Measurements from ENCODE around the gene PAPOLG. TPM values are rescaled to one million over a fixed set of nuclear protein-coding genes. Genes with fewer than 3 reads are reported as not detected.

PAPOLG gene
- total RNA-seq: 12.9 TPM
- 10 to 100 TPM in 7 of 8 donors, 1 to 10 TPM in 1; 9.8 to 14.8 (median 11.5) TPM for polyA plus RNA-seq (ENCODE audit: insufficient read depth in 1 of 8, insufficient read length in 8 of 8, low replicate concordance in 1 of 8)
- long read RNA-seq, donor 1: 0 reads
- long read RNA-seq, donor 2: 0 reads
- long read RNA-seq, donor 3, full-length matches to known transcripts: 1 of 1 reads
- long read RNA-seq, donor 3, partial matches to known transcripts: 0 of 1 reads
- long read RNA-seq, donor 3, other reads (novel, unspliced or antisense): 0 of 1 reads
- long read RNA-seq, donor 4: 0 reads
- long read RNA-seq, donor 5, full-length matches to known transcripts: 1 of 1 reads
- long read RNA-seq, donor 5, partial matches to known transcripts: 0 of 1 reads
- long read RNA-seq, donor 5, other reads (novel, unspliced or antisense): 0 of 1 reads
- long read RNA-seq, donor 6, full-length matches to known transcripts: 1 of 1 reads
- long read RNA-seq, donor 6, partial matches to known transcripts: 0 of 1 reads
- long read RNA-seq, donor 6, other reads (novel, unspliced or antisense): 0 of 1 reads
- long read RNA-seq, donor 7, full-length matches to known transcripts: 2 of 2 reads
- long read RNA-seq, donor 7, partial matches to known transcripts: 0 of 2 reads
- long read RNA-seq, donor 7, other reads (novel, unspliced or antisense): 0 of 2 reads
- long read RNA-seq, donor 8, partial matches to known transcripts: 0 of 1 reads
- long read RNA-seq, donor 8, other reads (novel, unspliced or antisense): 0 of 1 reads
- long read RNA-seq, donor 9: 0 reads
- long read RNA-seq, donor 10, full-length matches to known transcripts: 2 of 2 reads
- long read RNA-seq, donor 10, partial matches to known transcripts: 0 of 2 reads
- long read RNA-seq, donor 10, other reads (novel, unspliced or antisense): 0 of 2 reads
- long read RNA-seq, donor 11, full-length matches to known transcripts: 2 of 2 reads
- long read RNA-seq, donor 11, partial matches to known transcripts: 0 of 2 reads
- long read RNA-seq, donor 11, other reads (novel, unspliced or antisense): 0 of 2 reads

GRCh38 chr2:60756097-60757087, at the start of gene PAPOLG:
Gene PAPOLG, plus strand, starts transcription at chr2:60756268. Its CDS starts 211 bp downstream, at chr2:60756479.
- H3K27ac ChIP-seq (ENCODE audit: low read length): peak within 1 kb of the TSS; percentile 95
- peak; percentile 95 for DNase-seq
- H3K36me3 ChIP-seq (ENCODE audit: control insufficient read depth, insufficient read depth, low read length): peaks cover 11% of the 10 kb centered on the region
- peaks cover 2% of the 10 kb centered on the region for H3K4me1 ChIP-seq (ENCODE audit: control insufficient read depth, insufficient read depth, low read length)
- no peaks in the 10 kb centered on the region for H3K9me3 ChIP-seq (replicated peaks; ENCODE audit: control insufficient read depth, low read depth, low read length)
- WGBS (ENCODE audit: insufficient coverage): 0% methylated on average over 34 of the region's 58 CpGs
- H3K27me3 ChIP-seq (ENCODE audit: control insufficient read depth, insufficient read depth, low read length): no peaks in the 10 kb centered on the region
- peak within 1 kb of the TSS; percentile 71 for H3K4me3 ChIP-seq (ENCODE audit: low read length)

GRCh38 chr2:60707750-60708371, 48.2 kb upstream of the PAPOLG start:
- Histone ChIP-seq H3K4me3 (ENCODE audit: low read length) (no peak overlapping the region), H3K27me3 (ENCODE audit: control insufficient read depth, insufficient read depth, low read length) (no peaks in the 10 kb centered on the region), H3K9me3 (replicated peaks; ENCODE audit: control insufficient read depth, low read depth, low read length) (no peaks in the 10 kb centered on the region), H3K36me3 (ENCODE audit: control insufficient read depth, insufficient read depth, low read length) (no peaks in the 10 kb centered on the region), H3K4me1 (ENCODE audit: control insufficient read depth, insufficient read depth, low read length) (no peaks in the 10 kb centered on the region), H3K27ac (ENCODE audit: low read length) (no peak overlapping the region)
- WGBS (ENCODE audit: insufficient coverage): 62% methylated on average over 8 of the region's 11 CpGs
- peak; percentile 49 for DNase-seq

GRCh38 chr2:60708630-60709320, 47.3 kb upstream of the PAPOLG start:
- DNase-seq: no peak
- no peaks in the 10 kb centered on the region for H3K9me3 ChIP-seq (replicated peaks; ENCODE audit: control insufficient read depth, low read depth, low read length)
- no peak overlapping the region for H3K27ac ChIP-seq (ENCODE audit: low read length)
- 90% methylated on average over 6 of the region's 7 CpGs for WGBS (ENCODE audit: insufficient coverage)
- H3K4me1 ChIP-seq (ENCODE audit: control insufficient read depth, insufficient read depth, low read length): no peaks in the 10 kb centered on the region
- H3K27me3 ChIP-seq (ENCODE audit: control insufficient read depth, insufficient read depth, low read length): no peaks in the 10 kb centered on the region
- H3K36me3 ChIP-seq (ENCODE audit: control insufficient read depth, insufficient read depth, low read length): no peaks in the 10 kb centered on the region
- H3K4me3 ChIP-seq (ENCODE audit: low read length): no peak overlapping the region

GRCh38 chr2:60710707-60711106, 45.4 kb upstream of the PAPOLG start:
- Histone ChIP-seq H3K27me3 (ENCODE audit: control insufficient read depth, insufficient read depth, low read length) (no peaks in the 10 kb centered on the region), H3K36me3 (ENCODE audit: control insufficient read depth, insufficient read depth, low read length) (no peaks in the 10 kb centered on the region), H3K4me1 (ENCODE audit: control insufficient read depth, insufficient read depth, low read length) (no peaks in the 10 kb centered on the region), H3K4me3 (ENCODE audit: low read length) (no peak overlapping the region), H3K9me3 (replicated peaks; ENCODE audit: control insufficient read depth, low read depth, low read length) (no peaks in the 10 kb centered on the region), H3K27ac (ENCODE audit: low read length) (no peak overlapping the region)
- DNase-seq: peak; percentile 65
- WGBS (ENCODE audit: insufficient coverage): 75% methylated on average over 3 of the region's 4 CpGs

- H3K4me3 ChIP-seq (ENCODE audit: low read length): no peak overlapping the region
- H3K4me1 ChIP-seq (ENCODE audit: control insufficient read depth, insufficient read depth, low read length): no peaks in the 10 kb centered on the region
- no peaks in the 10 kb centered on the region for H3K36me3 ChIP-seq (ENCODE audit: control insufficient read depth, insufficient read depth, low read length)
- no peaks in the 10 kb centered on the region for H3K27me3 ChIP-seq (ENCODE audit: control insufficient read depth, insufficient read depth, low read length)
- H3K27ac ChIP-seq (ENCODE audit: low read length): no peak overlapping the region
- no CpG with 5 or more reads among the region's 4 CpGs for WGBS (ENCODE audit: insufficient coverage)
- no peak for DNase-seq
- no peaks in the 10 kb centered on the region for H3K9me3 ChIP-seq (replicated peaks; ENCODE audit: control insufficient read depth, low read depth, low read length)
Measured at GRCh38 chr2:60715561-60715960, 40.5 kb upstream of the PAPOLG start.

GRCh38 chr2:60717691-60718090, 38.4 kb upstream of the PAPOLG start:
- no peaks in the 10 kb centered on the region for H3K9me3 ChIP-seq (replicated peaks; ENCODE audit: control insufficient read depth, low read depth, low read length)
- no peak overlapping the region for H3K27ac ChIP-seq (ENCODE audit: low read length)
- no peaks in the 10 kb centered on the region for H3K36me3 ChIP-seq (ENCODE audit: control insufficient read depth, insufficient read depth, low read length)
- H3K4me1 ChIP-seq (ENCODE audit: control insufficient read depth, insufficient read depth, low read length): no peaks in the 10 kb centered on the region
- 43% methylated on average over 3 of the region's 5 CpGs for WGBS (ENCODE audit: insufficient coverage)
- DNase-seq: peak; percentile 50
- no peaks in the 10 kb centered on the region for H3K27me3 ChIP-seq (ENCODE audit: control insufficient read depth, insufficient read depth, low read length)
- H3K4me3 ChIP-seq (ENCODE audit: low read length): no peak overlapping the region

GRCh38 chr2:60719331-60719730, 36.7 kb upstream of the PAPOLG start:
- Histone ChIP-seq H3K4me3 (ENCODE audit: low read length) (no peak overlapping the region), H3K27ac (ENCODE audit: low read length) (no peak overlapping the region), H3K4me1 (ENCODE audit: control insufficient read depth, insufficient read depth, low read length) (no peaks in the 10 kb centered on the region), H3K9me3 (replicated peaks; ENCODE audit: control insufficient read depth, low read depth, low read length) (peaks cover under 1% of the 10 kb centered on the region), H3K36me3 (ENCODE audit: control insufficient read depth, insufficient read depth, low read length) (no peaks in the 10 kb centered on the region), H3K27me3 (ENCODE audit: control insufficient read depth, insufficient read depth, low read length) (no peaks in the 10 kb centered on the region)
- no peak for DNase-seq
- WGBS (ENCODE audit: insufficient coverage): 50% methylated on average over 1 of the region's 7 CpGs

- WGBS (ENCODE audit: insufficient coverage): no CpG with 5 or more reads among the region's 4 CpGs
- no peaks in the 10 kb centered on the region for H3K27me3 ChIP-seq (ENCODE audit: control insufficient read depth, insufficient read depth, low read length)
Measured at GRCh38 chr2:60725466-60725865, 30.6 kb upstream of the PAPOLG start.

GRCh38 chr2:60728855-60729254, 27.2 kb upstream of the PAPOLG start:
- no CpG with 5 or more reads among the region's 5 CpGs for WGBS (ENCODE audit: insufficient coverage)
- H3K4me3 ChIP-seq (ENCODE audit: low read length): no peak overlapping the region
- no peak for DNase-seq
- no peaks in the 10 kb centered on the region for H3K4me1 ChIP-seq (ENCODE audit: control insufficient read depth, insufficient read depth, low read length)
- no peak overlapping the region for H3K27ac ChIP-seq (ENCODE audit: low read length)
- H3K36me3 ChIP-seq (ENCODE audit: control insufficient read depth, insufficient read depth, low read length): no peaks in the 10 kb centered on the region
- H3K9me3 ChIP-seq (replicated peaks; ENCODE audit: control insufficient read depth, low read depth, low read length): peaks cover 2% of the 10 kb centered on the region
- no peaks in the 10 kb centered on the region for H3K27me3 ChIP-seq (ENCODE audit: control insufficient read depth, insufficient read depth, low read length)

More at GRCh38 chr2:60725466-60725865, 30.6 kb upstream of the PAPOLG start:
- H3K36me3 ChIP-seq (ENCODE audit: control insufficient read depth, insufficient read depth, low read length): no peaks in the 10 kb centered on the region
- DNase-seq: no peak
- H3K9me3 ChIP-seq (replicated peaks; ENCODE audit: control insufficient read depth, low read depth, low read length): peaks cover 2% of the 10 kb centered on the region
- no peak overlapping the region for H3K27ac ChIP-seq (ENCODE audit: low read length)
- H3K4me1 ChIP-seq (ENCODE audit: control insufficient read depth, insufficient read depth, low read length): no peaks in the 10 kb centered on the region
- no peak overlapping the region for H3K4me3 ChIP-seq (ENCODE audit: low read length)

Measured in muscle of leg (tissue), 16 donors.